Panc1 (cell line): ENCODE data around the gene TNPO2. TPM values are rescaled to one million over a fixed set of nuclear protein-coding genes. Genes with fewer than 3 reads are reported as not detected.

Experiments used
- ATAC-seq: fragments of 200-7000 bp; cut with Tn5 transposase; 2 replicates; pipeline ENCODE4 v1.9.1; 2020; ENCODE audit warnings: mild to moderate bottlenecking, moderate library complexity
- BruUV-seq: library from RNA; stranded (reverse); fragments of 400-500 nt; replicated peaks from 2 replicates; lab custom pipeline; 2021; lab: Mats Ljungman, UMichigan
- CTCF ChIA-PET: fragments of 300-600 bp; sonication (Branson Sonifier 250); formaldehyde crosslinking; loops from one replicate; lab custom pipeline; 2022; ENCODE audit warnings: antibody characterized with exemption; lab: Charles Lee
- POLR2A ChIA-PET: fragments of 300-600 bp; sonication (Branson Sonifier 250); formaldehyde crosslinking; loops from one replicate; lab custom pipeline; 2022; ENCODE audit warnings: antibody characterized with exemption; lab: Charles Lee
- DNase-seq: peaks from one replicate; pipeline ENCODE4 v3.0.0-alpha.2; 2010; ENCODE audit warnings: low read depth, low spot score
- H3K27ac ChIP-seq: 2 replicates; pipeline ENCODE4 v1.5.1; 2011; ENCODE audit warnings: mild to moderate bottlenecking, low read length, inconsistent platforms
- H3K27me3 ChIP-seq: fragments of 200-500 bp; sonication (Bioruptor generic); 2 replicates; pipeline ENCODE4 v1.6.0; 2014; ENCODE audit warnings: low read length, inconsistent platforms; ENCODE audit not compliant: control insufficient read depth, insufficient read depth
- H3K36me3 ChIP-seq: fragments of 200-500 bp; sonication (Bioruptor generic); 2 replicates; pipeline ENCODE4 v1.5.1; 2014; ENCODE audit warnings: inconsistent platforms, mild to moderate bottlenecking, low read length, moderate library complexity; ENCODE audit not compliant: control insufficient read depth, insufficient read depth
- H3K4me1 ChIP-seq: 2 replicates; pipeline ENCODE4 v1.5.1; 2011; ENCODE audit warnings: inconsistent platforms, mild to moderate bottlenecking, low read length, moderate library complexity; ENCODE audit not compliant: control insufficient read depth, insufficient read depth
- H3K4me3 ChIP-seq, 2 experiments: 2 replicates each; pipeline ENCODE4 v1.5.1; 2011 to 2012; ENCODE audit warnings: low read depth in 2 of 2, low read length in 2 of 2, mild to moderate bottlenecking in 2 of 2, inconsistent platforms in 1 of 2, moderate library complexity in 1 of 2
- H3K9me3 ChIP-seq: fragments of 200-500 bp; sonication (Bioruptor generic); 2 replicates; pipeline ENCODE4 v1.5.1; 2014; ENCODE audit warnings: low read depth, mild to moderate bottlenecking, inconsistent platforms, low read length, moderate library complexity; ENCODE audit not compliant: control insufficient read depth, insufficient read depth
- CTCF ChIP-seq: fragments of 450-650 bp; IDR thresholded peaks from 2 replicates; pipeline ENCODE4 v1.5.1; 2017; ENCODE audit warnings: mild to moderate bottlenecking
- POLR2AphosphoS5 ChIP-seq: IDR thresholded peaks from 2 replicates; pipeline ENCODE4 v1.6.1; 2012; ENCODE audit warnings: mild to moderate bottlenecking, low read depth, low read length, moderate library complexity
- REST ChIP-seq, 2 experiments: IDR thresholded peaks; 2 replicates each; pipeline ENCODE4 v1.6.1; 2011 to 2012; ENCODE audit warnings: low read depth in 2 of 2, control low read depth in 1 of 2, low read length in 1 of 2, mild to moderate bottlenecking in 1 of 2, moderate library complexity in 1 of 2; ENCODE audit not compliant: insufficient read depth in 1 of 2
- SIN3A ChIP-seq: IDR thresholded peaks from 2 replicates; pipeline ENCODE4 v1.6.1; 2012; ENCODE audit warnings: low read depth, mild to moderate bottlenecking, low read length, moderate library complexity, borderline replicate concordance; ENCODE audit not compliant: insufficient read depth
- TCF7L2 ChIP-seq: IDR thresholded peaks from 2 replicates; pipeline ENCODE4 v1.6.1; 2011; ENCODE audit warnings: mild to moderate bottlenecking, low read depth, low read length, inconsistent platforms
- in situ Hi-C: cut with HindIII; loops from 2 replicates; pipeline ENCODE4 v1.10.0; 2016; ENCODE audit warnings: low sequenced_read_pairs, low pct_unique_long_range_greater_than_20kb
- intact Hi-C: fragments of 100-400 bp; cut with micrococcal nuclease; formaldehyde crosslinking; loops from one replicate; pipeline ENCODE4 v1.10.0; 2022; ENCODE audit not compliant: unreplicated experiment
- total RNA-seq: library from RNA; stranded (reverse); gene quantifications from one replicate; pipeline ENCODE4 v1.2.1, GENCODE V29; 2021; ENCODE audit not compliant: unreplicated experiment

TNPO2 gene
- total RNA-seq, 1 experiment from 2014 or later: 83.3 TPM

GRCh38 chr19:12696366-12697335, 27.1 kb downstream of the TNPO2 start, which contains the start of gene FBXW9:
Gene FBXW9, minus strand, starts transcription at chr19:12696631. Its CDS starts 50 bp downstream, at chr19:12696581.
- Histone ChIP-seq H3K4me3 (peak within 1 kb of the TSS; percentile 60 to 69), H3K9me3 (no peaks in the 10 kb centered on the region), H3K27me3 (no peaks in the 10 kb centered on the region), H3K4me1 (peaks cover 5% of the 10 kb centered on the region; the same call in 1 of the 2 replicates), H3K27ac (peak within 1 kb of the TSS; percentile 84), H3K36me3 (peaks cover 5% of the 10 kb centered on the region; the same call in 1 of the 2 replicates)
- POLR2A ChIA-PET: interaction anchor here (0.8 kb wide), 1 partner anchor 15 kb away, joined by 23 read pairs; the partner anchor contains the start of gene DHPS
- BruUV-seq: no TSS peak
- intact Hi-C loops: no loop called here
- TF ChIP-seq SIN3A (peak; percentile 99), REST (IDR thresholded peaks at IDR 0.05; ENCODE audit: insufficient read depth in 1 of 2, low read depth in 2 of 2, low read length in 1 of 2) (no peak), POLR2AphosphoS5 (peak; percentile 94)
- in situ Hi-C loops: no loop called here
- ATAC-seq (peak; percentile 88), DNase-seq (peak; percentile 61)
- CTCF ChIA-PET: no interaction called here

- no peak for DNase-seq
- intact Hi-C loops (no loop called here), in situ Hi-C loops (no loop called here)
- no TSS peak for BruUV-seq
- TF ChIP-seq TCF7L2 (no peak), POLR2AphosphoS5 (no peak), SIN3A (no peak), CTCF (no peak), REST (IDR thresholded peaks at IDR 0.05; ENCODE audit: insufficient read depth in 1 of 2, low read depth in 2 of 2, low read length in 1 of 2) (no peak)
- POLR2A ChIA-PET: interaction anchor here (0.7 kb wide), 1 partner anchor 220 kb away, joined by 3 read pairs; no protein-coding TSS in a partner anchor
- Histone ChIP-seq H3K4me3 (peak overlapping the region; percentile 60 to 69), H3K9me3 (no peaks in the 10 kb centered on the region), H3K27ac (peak overlapping the region; percentile 84), H3K27me3 (no peaks in the 10 kb centered on the region), H3K36me3 (no peaks in the 10 kb centered on the region; the same call in 1 of the 2 replicates), H3K4me1 (peaks cover 5% of the 10 kb centered on the region; the same call in 1 of the 2 replicates)
- CTCF ChIA-PET: no interaction called here
- peak; percentile 33 for ATAC-seq
Measured at GRCh38 chr19:12695997-12696365, 27.8 kb downstream of the TNPO2 start.
